Neural cell (in vitro differentiated cells): Measurements from ENCODE around the gene APOBEC3G. TPM values are rescaled to one million over a fixed set of nuclear protein-coding genes. Genes with fewer than 3 reads are reported as not detected.

Experiments
- H2AFZ ChIP-seq: fragments of 200-600, 300-800 bp; sonication (generic), shearing (Covaris generic); 2 replicates; pipeline ENCODE4 v1.6.0; 2014; ENCODE audit warnings: low read depth, mild to moderate bottlenecking, antibody characterized with exemption, low read length, moderate library complexity
- H3F3A ChIP-seq: fragments of 200-600 bp; shearing (Covaris generic); 2 replicates; pipeline ENCODE4 v1.6.1; 2016; ENCODE audit warnings: mild to moderate bottlenecking, moderate library complexity, mixed read lengths, antibody characterized with exemption, low read length; ENCODE audit not compliant: insufficient read depth, poor library complexity, severe bottlenecking
- H3K27ac ChIP-seq: fragments of 200-600, 300-800 bp; sonication (generic), shearing (Covaris generic); 2 replicates; pipeline ENCODE4 v1.5.1; 2014; ENCODE audit warnings: mild to moderate bottlenecking, low read length, moderate library complexity
- H3K27me3 ChIP-seq: fragments of 300-800, 200-600 bp; sonication (generic), shearing (Covaris generic); 2 replicates; pipeline ENCODE4 v1.6.0; 2014; ENCODE audit warnings: mild to moderate bottlenecking, low read depth, low read length, moderate library complexity; ENCODE audit not compliant: insufficient read depth
- H3K36me3 ChIP-seq: fragments of 300-800, 200-600 bp; sonication (generic), shearing (Covaris generic); 2 replicates; pipeline ENCODE4 v1.5.1; 2014; ENCODE audit warnings: mild to moderate bottlenecking, antibody characterized with exemption, low read length, moderate library complexity; ENCODE audit not compliant: insufficient read depth
- H3K4me2 ChIP-seq: fragments of 300-800, 200-600 bp; sonication (generic), shearing (Covaris generic); 2 replicates; pipeline ENCODE4 v1.6.0; 2014; ENCODE audit warnings: mild to moderate bottlenecking, low read length
- H3K4me3 ChIP-seq: fragments of 300-800, 200-600 bp; sonication (generic), shearing (Covaris generic); 2 replicates; pipeline ENCODE4 v1.5.1; 2014; ENCODE audit warnings: mild to moderate bottlenecking, low read length, moderate library complexity
- H3K79me2 ChIP-seq: fragments of 200-600 bp; shearing (Covaris generic); replicated peaks from 2 replicates; pipeline ENCODE4 v1.6.0; 2014; ENCODE audit warnings: mild to moderate bottlenecking, low read length, moderate library complexity; ENCODE audit not compliant: insufficient read depth
- H3K9ac ChIP-seq: fragments of 300-800, 200-600 bp; sonication (generic), shearing (Covaris generic); 2 replicates; pipeline ENCODE4 v1.6.1; 2016; ENCODE audit warnings: mild to moderate bottlenecking, low read length, mixed read lengths
- H3K9me2 ChIP-seq: fragments of 200-600 bp; shearing (Covaris generic); 2 replicates; pipeline ENCODE4 v1.6.1; 2016; ENCODE audit warnings: mild to moderate bottlenecking, low read length, mixed read lengths; ENCODE audit not compliant: insufficient read depth
- H3K9me3 ChIP-seq: fragments of 200-600, 300-800 bp; sonication (generic), shearing (Covaris generic); 2 replicates; pipeline ENCODE4 v1.6.1; 2016; ENCODE audit warnings: mild to moderate bottlenecking, mixed run types, low read length, moderate library complexity, mixed read lengths
- H4K20me1 ChIP-seq: fragments of 200-600 bp; shearing (Covaris generic); 2 replicates; pipeline ENCODE4 v1.6.1; 2016; ENCODE audit warnings: mild to moderate bottlenecking, mixed run types; ENCODE audit not compliant: insufficient read depth
- EP300 ChIP-seq: fragments of 450-650 bp; conservative IDR thresholded peaks from 2 replicates; pipeline ENCODE4 v1.6.1; 2014; ENCODE audit warnings: antibody characterized with exemption, mild to moderate bottlenecking, moderate library complexity; ENCODE audit not compliant: poor library complexity, severe bottlenecking
- EZH2 ChIP-seq: fragments of 200-600, 300-800 bp; shearing (Covaris generic), sonication (generic); IDR thresholded peaks from 2 replicates; pipeline ENCODE4 v1.6.1; 2014; ENCODE audit warnings: antibody characterized with exemption, low read length, borderline replicate concordance, mild to moderate bottlenecking; ENCODE audit not compliant: insufficient read depth, poor library complexity, severe bottlenecking
- MXI1 ChIP-seq: fragments of 450-650 bp; conservative IDR thresholded peaks from 2 replicates; pipeline ENCODE4 v1.6.1; 2014; ENCODE audit warnings: antibody characterized with exemption, mild to moderate bottlenecking; ENCODE audit not compliant: poor library complexity, severe bottlenecking
- POLR2AphosphoS5 ChIP-seq: IDR thresholded peaks from 2 replicates; pipeline ENCODE4 v1.6.1; 2012
- RAD21 ChIP-seq: fragments of 450-650 bp; conservative IDR thresholded peaks from 2 replicates; pipeline ENCODE4 v1.6.1; 2014; ENCODE audit warnings: antibody characterized with exemption, mild to moderate bottlenecking, moderate library complexity
- SMC3 ChIP-seq: fragments of 450-650 bp; conservative IDR thresholded peaks from 2 replicates; pipeline ENCODE4 v1.6.1; 2014; ENCODE audit warnings: antibody characterized with exemption, mild to moderate bottlenecking, moderate library complexity; ENCODE audit not compliant: poor library complexity
- TAF1 ChIP-seq: IDR thresholded peaks from 2 replicates; pipeline ENCODE4 v1.6.1; 2012; ENCODE audit warnings: low read depth
- polyA plus RNA-seq: library from polyadenylated mRNA; depleted of rRNA; stranded (reverse); fragments of >200 nt; gene quantifications from 2 replicates; pipeline ENCODE4 v1.2.3, GENCODE V29; 2014
- TF ChIP-seq, protein P1 (sequence below): fragments of 450-650 bp; IDR thresholded peaks from 2 replicates; pipeline ENCODE4 v1.5.1; 2014; ENCODE audit warnings: antibody characterized with exemption, mild to moderate bottlenecking, moderate library complexity; ENCODE audit not compliant: poor library complexity, severe bottlenecking
- TF ChIP-seq, protein P2 (sequence below): IDR thresholded peaks from 2 replicates; pipeline ENCODE4 v1.6.1; 2012; ENCODE audit warnings: borderline replicate concordance

APOBEC3G gene
- polyA plus RNA-seq, 1 donor from 2014 or later, result not detected

DNA sequence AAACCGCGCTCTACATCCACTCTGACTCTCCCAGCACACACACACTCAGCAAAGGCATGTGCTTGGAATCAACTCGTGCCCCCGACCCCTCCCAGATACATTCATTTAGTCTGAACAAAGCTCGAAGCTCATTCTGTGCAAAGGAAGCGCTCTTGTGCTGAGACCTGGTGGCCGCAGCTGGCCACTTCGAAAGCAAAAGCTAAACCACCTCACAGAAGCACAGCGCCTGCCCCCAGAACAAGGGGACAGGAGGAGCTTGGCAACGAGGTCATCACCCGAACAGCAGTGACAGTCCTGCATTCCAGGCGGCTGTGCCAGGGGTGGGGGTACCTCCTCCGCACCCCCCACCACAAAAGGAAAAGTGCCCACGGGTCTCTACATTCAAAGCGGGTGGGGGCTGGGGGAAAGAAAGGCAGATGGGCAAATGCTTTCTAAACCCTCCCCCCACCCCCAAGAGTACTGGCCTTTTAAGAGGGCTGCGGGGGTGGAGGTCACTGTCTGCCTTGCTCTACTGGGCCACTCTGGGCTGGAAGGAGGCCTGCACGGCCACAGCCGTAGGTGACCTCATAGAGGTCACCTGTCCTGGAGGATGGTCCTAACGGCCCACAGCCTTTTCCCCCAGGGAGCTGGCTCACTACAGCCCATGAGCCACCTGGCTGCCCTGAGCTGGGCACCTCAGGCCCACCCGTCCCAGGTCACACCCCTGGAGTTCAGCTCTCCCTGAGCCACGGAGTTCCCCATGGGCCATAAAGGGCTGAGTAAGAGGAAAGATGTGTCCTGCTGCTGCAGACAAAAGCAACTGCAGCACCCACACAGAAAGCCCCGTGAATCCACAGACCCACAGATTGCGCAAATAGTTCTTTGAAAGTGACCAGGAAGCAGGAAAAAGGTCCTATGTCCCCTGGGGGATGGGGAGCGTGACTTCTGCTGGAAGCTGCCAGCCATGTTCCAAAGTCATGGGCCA lies 54.1 kb downstream of the APOBEC3G start:
- Histone ChIP-seq H4K20me1 (no peaks in the 10 kb centered on the region), H3K27ac (no peak overlapping the region), H3K4me2 (no peak overlapping the region), H3K79me2 (no peaks in the 10 kb centered on the region), H3K27me3 (no peaks in the 10 kb centered on the region), H3K9ac (no peak overlapping the region), H2AFZ (no peak overlapping the region), H3K9me3 (no peaks in the 10 kb centered on the region), H3K4me3 (no peak overlapping the region), H3K9me2 (no peaks in the 10 kb centered on the region), H3F3A (no peaks in the 10 kb centered on the region), H3K36me3 (no peaks in the 10 kb centered on the region)
- TF ChIP-seq, protein P1, sequence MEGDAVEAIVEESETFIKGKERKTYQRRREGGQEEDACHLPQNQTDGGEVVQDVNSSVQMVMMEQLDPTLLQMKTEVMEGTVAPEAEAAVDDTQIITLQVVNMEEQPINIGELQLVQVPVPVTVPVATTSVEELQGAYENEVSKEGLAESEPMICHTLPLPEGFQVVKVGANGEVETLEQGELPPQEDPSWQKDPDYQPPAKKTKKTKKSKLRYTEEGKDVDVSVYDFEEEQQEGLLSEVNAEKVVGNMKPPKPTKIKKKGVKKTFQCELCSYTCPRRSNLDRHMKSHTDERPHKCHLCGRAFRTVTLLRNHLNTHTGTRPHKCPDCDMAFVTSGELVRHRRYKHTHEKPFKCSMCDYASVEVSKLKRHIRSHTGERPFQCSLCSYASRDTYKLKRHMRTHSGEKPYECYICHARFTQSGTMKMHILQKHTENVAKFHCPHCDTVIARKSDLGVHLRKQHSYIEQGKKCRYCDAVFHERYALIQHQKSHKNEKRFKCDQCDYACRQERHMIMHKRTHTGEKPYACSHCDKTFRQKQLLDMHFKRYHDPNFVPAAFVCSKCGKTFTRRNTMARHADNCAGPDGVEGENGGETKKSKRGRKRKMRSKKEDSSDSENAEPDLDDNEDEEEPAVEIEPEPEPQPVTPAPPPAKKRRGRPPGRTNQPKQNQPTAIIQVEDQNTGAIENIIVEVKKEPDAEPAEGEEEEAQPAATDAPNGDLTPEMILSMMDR, result no peak
- no peak for TF ChIP-seq SMC3

GRCh38 chr22:39132281-39132680 lies 55.2 kb downstream of the APOBEC3G start:
- no peak for TF ChIP-seq EP300
- no peak for TF ChIP-seq MXI1
- no peak for TF ChIP-seq RAD21
- no peak for TF ChIP-seq POLR2AphosphoS5
- no peak for TF ChIP-seq SMC3
- no peak for TF ChIP-seq EZH2
- TF ChIP-seq, protein P1, result no peak
- TF ChIP-seq TAF1, result no peak
- TF ChIP-seq, protein P2, sequence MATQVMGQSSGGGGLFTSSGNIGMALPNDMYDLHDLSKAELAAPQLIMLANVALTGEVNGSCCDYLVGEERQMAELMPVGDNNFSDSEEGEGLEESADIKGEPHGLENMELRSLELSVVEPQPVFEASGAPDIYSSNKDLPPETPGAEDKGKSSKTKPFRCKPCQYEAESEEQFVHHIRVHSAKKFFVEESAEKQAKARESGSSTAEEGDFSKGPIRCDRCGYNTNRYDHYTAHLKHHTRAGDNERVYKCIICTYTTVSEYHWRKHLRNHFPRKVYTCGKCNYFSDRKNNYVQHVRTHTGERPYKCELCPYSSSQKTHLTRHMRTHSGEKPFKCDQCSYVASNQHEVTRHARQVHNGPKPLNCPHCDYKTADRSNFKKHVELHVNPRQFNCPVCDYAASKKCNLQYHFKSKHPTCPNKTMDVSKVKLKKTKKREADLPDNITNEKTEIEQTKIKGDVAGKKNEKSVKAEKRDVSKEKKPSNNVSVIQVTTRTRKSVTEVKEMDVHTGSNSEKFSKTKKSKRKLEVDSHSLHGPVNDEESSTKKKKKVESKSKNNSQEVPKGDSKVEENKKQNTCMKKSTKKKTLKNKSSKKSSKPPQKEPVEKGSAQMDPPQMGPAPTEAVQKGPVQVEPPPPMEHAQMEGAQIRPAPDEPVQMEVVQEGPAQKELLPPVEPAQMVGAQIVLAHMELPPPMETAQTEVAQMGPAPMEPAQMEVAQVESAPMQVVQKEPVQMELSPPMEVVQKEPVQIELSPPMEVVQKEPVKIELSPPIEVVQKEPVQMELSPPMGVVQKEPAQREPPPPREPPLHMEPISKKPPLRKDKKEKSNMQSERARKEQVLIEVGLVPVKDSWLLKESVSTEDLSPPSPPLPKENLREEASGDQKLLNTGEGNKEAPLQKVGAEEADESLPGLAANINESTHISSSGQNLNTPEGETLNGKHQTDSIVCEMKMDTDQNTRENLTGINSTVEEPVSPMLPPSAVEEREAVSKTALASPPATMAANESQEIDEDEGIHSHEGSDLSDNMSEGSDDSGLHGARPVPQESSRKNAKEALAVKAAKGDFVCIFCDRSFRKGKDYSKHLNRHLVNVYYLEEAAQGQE, result no peak
- no peak overlapping the region for H3K4me2 ChIP-seq

More at GRCh38 chr22:39132281-39132680, 55.2 kb downstream of the APOBEC3G start:
- Histone ChIP-seq H3K9me3 (no peaks in the 10 kb centered on the region), H3K36me3 (no peaks in the 10 kb centered on the region), H3K4me3 (no peak overlapping the region), H3K9me2 (no peaks in the 10 kb centered on the region), H2AFZ (no peak overlapping the region), H4K20me1 (no peaks in the 10 kb centered on the region), H3K27ac (no peak overlapping the region), H3F3A (no peaks in the 10 kb centered on the region), H3K79me2 (no peaks in the 10 kb centered on the region), H3K27me3 (no peaks in the 10 kb centered on the region), H3K9ac (no peak overlapping the region)
